GM23338 (cell line): ENCODE results near the gene ARID3B.

Experiments used
- CTCF ChIP-seq, 2 experiments: fragments of 200-600 bp in 1 of 2; sonication (generic) in 1 of 2; conservative IDR thresholded peaks; 2 replicates each; pipeline versions ENCODE4 v1.5.1 to v1.6.1; 2016 to 2017; ENCODE audit warnings: antibody characterized with exemption in 2 of 2, low read depth in 2 of 2, mild to moderate bottlenecking in 2 of 2, moderate library complexity in 1 of 2
- EZH2 ChIP-seq: fragments of 200-600 bp; sonication (generic); IDR thresholded peaks from one replicate; pipeline ENCODE4 v1.8.0; 2017; ENCODE audit warnings: antibody characterized with exemption, mild to moderate bottlenecking, low read depth; ENCODE audit not compliant: unreplicated experiment
- EZH2phosphoT487 ChIP-seq: fragments of 200-600 bp; sonication (generic); IDR thresholded peaks from one replicate; pipeline ENCODE4 v1.8.1; 2018; ENCODE audit warnings: antibody characterized with exemption; ENCODE audit not compliant: unreplicated experiment
- POLR2AphosphoS5 ChIP-seq: IDR thresholded peaks from 2 replicates; pipeline ENCODE4 v1.6.1; 2016; ENCODE audit warnings: antibody characterized with exemption, low read depth
- STAT1 ChIP-seq: IDR thresholded peaks from one replicate; pipeline ENCODE4 v1.6.1; 2016; ENCODE audit warnings: antibody characterized with exemption; ENCODE audit not compliant: unreplicated experiment

GRCh38 chr15:74610302-74610951 lies 69.4 kb downstream of the ARID3B start:
- TF ChIP-seq CTCF (conservative IDR thresholded peaks at IDR 0.05; ENCODE audit: low read depth in 2 of 2) (no peak), POLR2AphosphoS5 (no peak), EZH2phosphoT487 (no peak), EZH2 (no peak), STAT1 (no peak)
